ENCODE measurements around the gene PILRB.
"Not testable (repeated sequence)": the region's sequence is repeated elsewhere in the genome, so short reads cannot be mapped to it uniquely, and the experiment has no call there.

Gene PILRB

DNA sequence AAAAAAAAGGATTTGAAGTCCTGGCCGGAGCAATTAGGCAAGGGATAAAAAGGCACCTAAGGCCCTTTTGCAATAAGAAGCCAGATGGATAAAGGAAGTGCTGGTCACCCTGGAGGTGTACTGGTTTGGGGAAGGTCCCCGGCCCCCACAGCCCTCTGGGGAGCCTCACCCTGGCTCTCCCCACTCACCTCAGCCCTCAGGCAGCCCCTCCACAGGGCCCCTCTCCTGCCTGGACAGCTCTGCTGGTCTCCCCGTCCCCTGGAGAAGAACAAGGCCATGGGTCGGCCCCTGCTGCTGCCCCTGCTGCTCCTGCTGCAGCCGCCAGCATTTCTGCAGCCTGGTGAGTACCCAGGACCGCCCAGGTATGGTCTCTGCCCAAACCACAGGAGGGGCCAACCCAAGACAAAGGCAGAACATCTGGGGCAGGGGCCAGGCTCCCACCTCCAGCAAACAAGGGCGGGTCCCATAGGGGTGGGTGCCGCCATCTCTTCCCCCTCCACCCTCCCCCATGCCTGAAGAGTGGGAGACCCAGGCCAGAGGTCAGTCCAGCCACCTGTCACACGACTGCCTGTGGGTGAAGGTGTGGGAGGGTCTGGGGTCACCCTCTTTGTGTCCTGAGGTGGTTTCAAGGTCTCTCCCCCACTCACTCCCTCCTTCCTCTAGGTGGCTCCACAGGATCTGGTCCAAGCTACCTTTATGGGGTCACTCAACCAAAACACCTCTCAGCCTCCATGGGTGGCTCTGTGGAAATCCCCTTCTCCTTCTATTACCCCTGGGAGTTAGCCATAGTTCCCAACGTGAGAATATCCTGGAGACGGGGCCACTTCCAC, at the start of gene PILRB:
TSS of gene PILRB (plus strand) at position 91 of the 830 bp plus-strand sequence. CDS start at position 277, 186 bp downstream.
- no peak for DNase-seq (ENCODE audit: low spot score)

- not testable (repeated sequence) for DNase-seq (ENCODE audit: low spot score)
Observed at GRCh38 chr7:100318329-100318728, 39.6 kb upstream of the PILRB start.

GRCh38 chr7:100321648-100322047, 36.3 kb upstream of the PILRB start:
- not testable (repeated sequence) for DNase-seq (ENCODE audit: low spot score)

GRCh38 chr7:100324194-100324593, 33.7 kb upstream of the PILRB start:
- not testable (repeated sequence) for DNase-seq (ENCODE audit: low spot score)

GRCh38 chr7:100325671-100326070, 32.2 kb upstream of the PILRB start:
- peak; percentile 21 for DNase-seq (ENCODE audit: low spot score)

DNA sequence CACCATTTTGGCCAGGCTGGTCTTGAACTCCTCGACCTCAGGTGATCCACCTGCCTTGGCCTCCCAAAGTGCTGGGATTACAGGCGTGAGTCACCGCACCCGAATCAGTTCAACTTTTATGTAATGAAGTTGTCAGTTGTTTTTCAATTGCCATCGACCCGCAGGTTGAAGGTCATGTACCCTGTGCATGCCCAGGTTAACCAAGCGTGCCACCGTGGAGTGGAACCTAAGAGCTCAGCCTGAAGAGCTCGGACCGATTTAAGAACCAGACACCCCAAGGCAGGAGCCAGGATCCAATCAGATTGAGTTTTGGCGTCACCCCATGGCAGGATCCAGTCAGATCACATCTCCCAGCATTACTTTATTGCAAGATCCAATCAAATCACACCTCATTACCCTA, 31.0 kb upstream of the PILRB start:
- DNase-seq (ENCODE audit: low spot score), result not testable (repeated sequence)

- peak; percentile 83 for DNase-seq (ENCODE audit: low spot score)
Observed at GRCh38 chr7:100335566-100336466, 22.1 kb upstream of the PILRB start.

GRCh38 chr7:100338083-100338696, 19.7 kb upstream of the PILRB start:
- DNase-seq (ENCODE audit: low spot score), result not testable (repeated sequence)

- not testable (repeated sequence) for DNase-seq (ENCODE audit: low spot score)
Observed at GRCh38 chr7:100341286-100341685, 16.6 kb upstream of the PILRB start.

GRCh38 chr7:100342765-100343164, 15.2 kb upstream of the PILRB start:
- DNase-seq (ENCODE audit: low spot score), result no peak

GRCh38 chr7:100344124-100344559, 13.8 kb upstream of the PILRB start:
- DNase-seq (ENCODE audit: low spot score), result not testable (repeated sequence)

DNA sequence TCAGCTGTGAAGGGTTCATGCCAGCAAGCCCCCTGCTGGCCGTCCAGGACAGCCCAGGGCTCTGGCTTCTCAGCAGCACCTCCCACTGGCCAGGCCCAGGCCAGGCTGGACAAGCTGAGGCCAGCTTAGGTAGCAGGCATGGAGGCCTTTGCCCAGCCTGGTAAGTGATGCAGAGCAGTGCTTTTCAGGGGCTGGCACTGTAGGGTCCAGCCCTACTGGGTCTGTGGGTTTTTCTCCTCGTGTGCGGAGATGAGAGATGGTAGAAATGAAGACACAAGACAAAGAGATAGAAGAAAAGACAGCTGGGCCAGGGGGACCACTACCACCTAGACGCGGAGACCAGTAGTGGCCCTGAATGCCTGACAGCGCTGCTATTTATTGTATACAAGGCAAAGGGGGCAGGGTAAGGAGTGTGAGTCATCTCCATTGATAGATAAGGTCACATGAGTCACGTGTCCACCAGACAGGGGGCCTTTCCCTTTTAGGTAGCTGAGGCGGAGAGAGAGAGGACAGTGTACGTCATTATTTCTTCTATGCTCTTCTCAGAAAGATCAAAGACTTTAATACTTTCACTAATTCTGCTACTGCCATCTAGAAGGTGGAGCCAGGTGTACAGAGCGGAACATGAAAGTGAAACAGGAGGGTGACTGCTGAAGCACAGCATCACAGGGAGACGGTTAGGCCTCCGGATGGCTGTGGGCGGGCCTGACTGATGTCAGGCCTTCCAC, 13.2 kb upstream of the PILRB start:
- peak; percentile 60 for DNase-seq (ENCODE audit: low spot score)

- not testable (repeated sequence) for DNase-seq (ENCODE audit: low spot score)
Observed at GRCh38 chr7:100345288-100345672, 12.6 kb upstream of the PILRB start.

- no peak for DNase-seq (ENCODE audit: low spot score)
Observed at GRCh38 chr7:100346921-100347320, 11.0 kb upstream of the PILRB start.

- no peak for DNase-seq (ENCODE audit: low spot score)
Observed at GRCh38 chr7:100348805-100349204, 9.1 kb upstream of the PILRB start.

DNA sequence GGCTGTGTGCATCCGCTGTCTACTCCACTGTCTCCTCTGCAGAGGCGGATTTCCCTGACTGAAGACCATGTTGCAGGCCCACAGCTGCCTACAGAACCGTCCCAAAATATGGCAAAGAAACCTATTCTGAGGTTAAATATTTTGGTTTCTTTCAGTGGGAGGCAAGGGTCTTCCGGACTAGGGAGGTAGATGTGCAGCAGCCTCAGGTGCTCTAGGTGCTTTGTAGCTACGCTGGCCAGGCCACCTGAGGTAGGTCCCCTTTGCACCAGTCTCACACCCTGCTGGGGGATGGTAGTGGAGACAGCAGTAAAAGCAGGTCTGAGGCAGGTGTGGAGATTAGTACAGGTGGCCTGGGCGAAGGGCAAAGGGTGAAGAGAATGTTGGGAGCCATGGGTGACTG, 8.2 kb upstream of the PILRB start:
- DNase-seq (ENCODE audit: low spot score), result no peak

DNA sequence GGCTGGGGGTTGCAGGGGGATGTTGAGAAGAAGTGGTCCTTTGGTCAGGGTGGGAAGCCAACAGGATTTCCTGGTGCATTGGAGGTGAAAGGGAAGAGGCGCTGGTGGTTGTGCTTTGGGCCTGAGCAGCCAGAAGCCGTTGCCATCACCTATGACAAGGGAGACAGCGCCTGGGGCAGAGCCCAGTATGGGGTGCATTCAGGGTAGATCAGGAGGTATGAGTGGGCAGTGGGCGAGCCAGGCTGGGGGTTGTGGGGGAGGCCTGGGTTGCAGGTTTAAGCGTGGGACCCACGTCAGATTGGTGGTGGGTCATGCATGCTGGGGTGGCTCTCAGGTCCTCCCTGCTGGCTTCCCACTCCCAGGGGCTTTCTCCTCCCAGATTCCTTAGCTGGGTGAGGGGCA, 6.3 kb upstream of the PILRB start:
- no peak for DNase-seq (ENCODE audit: low spot score)

GRCh38 chr7:100352230-100352781, 5.6 kb upstream of the PILRB start:
- DNase-seq (ENCODE audit: low spot score), result not testable (repeated sequence)

GRCh38 chr7:100352984-100353684, 4.8 kb upstream of the PILRB start:
- DNase-seq (ENCODE audit: low spot score), result no peak

- DNase-seq (ENCODE audit: low spot score), result no peak
Observed at GRCh38 chr7:100353685-100354330, 4.1 kb upstream of the PILRB start.
